Ascending aorta (tissue), 2 donors: ENCODE results near the gene CEP57L1. TPM values are rescaled to one million over a fixed set of nuclear protein-coding genes. Genes with fewer than 3 reads are reported as not detected.
"Not testable (repeated sequence)": the region's sequence is repeated elsewhere in the genome, so short reads cannot be mapped to it uniquely, and the experiment has no call there.

Experiments used
- DNase-seq, 2 donors: peaks; one replicate each; pipeline ENCODE4 v3.0.0-alpha.2; 2019; ENCODE audit warnings: low spot score in 2 of 2
- H3K27ac ChIP-seq, 2 donors: fragments of 200-600 bp; sonication (generic); one replicate each; pipeline ENCODE4 v1.5.1; 2016 to 2017; ENCODE audit warnings: mild to moderate bottlenecking in 1 of 2
- H3K27me3 ChIP-seq: fragments of 200-600 bp; sonication (generic); one replicate; pipeline ENCODE4 v1.5.1; 2017
- H3K36me3 ChIP-seq, 2 donors: fragments of 200-600 bp; sonication (generic); one replicate each; pipeline ENCODE4 v1.5.1; 2016
- H3K4me1 ChIP-seq, 2 donors: fragments of 200-600 bp; sonication (generic); one replicate each; pipeline ENCODE4 v1.5.1; 2016 to 2017; ENCODE audit warnings: mild to moderate bottlenecking in 1 of 2
- H3K4me3 ChIP-seq, 2 donors: fragments of 200-600 bp; sonication (generic); one replicate each; pipeline ENCODE4 v1.5.1; 2016 to 2017; ENCODE audit warnings: mild to moderate bottlenecking in 1 of 2
- H3K9me3 ChIP-seq, 2 donors: fragments of 200-600 bp; sonication (generic); one replicate each; pipeline ENCODE4 v1.5.1; 2016
- CTCF ChIP-seq, 3 experiments: fragments of 200-600 bp in 2 of 3; fragments of 450-650 bp in 1 of 3; sonication (generic) in 2 of 3; IDR thresholded peaks; one replicate each; pipeline ENCODE4 v1.5.1; 2016 to 2019; ENCODE audit warnings: antibody characterized with exemption in 3 of 3, mild to moderate bottlenecking in 1 of 3, moderate library complexity in 1 of 3
- intact Hi-C: fragments of 100-400 bp; cut with DNase I; formaldehyde crosslinking; loops from one replicate; pipeline ENCODE4 v1.15.1; 2023
- total RNA-seq: library from RNA; depleted of rRNA; stranded (reverse); fragments of >200 nt; gene quantifications from one replicate; pipeline ENCODE4 v1.1.0, GENCODE V29; 2016

CEP57L1 gene
- total RNA-seq, 1 donor from 2014 or later = 1.1 TPM

- Histone ChIP-seq H3K4me3 (no peak overlapping the region), H3K4me1 (no peaks in the 10 kb centered on the region), H3K36me3 (peaks cover 6 to 18% of the 10 kb centered on the region in 2 donors), H3K27me3 (no peaks in the 10 kb centered on the region), H3K9me3 (no peaks in the 10 kb centered on the region), H3K27ac (no peak overlapping the region)
- TF ChIP-seq CTCF (IDR thresholded peaks at IDR 0.05) = no peak
- intact Hi-C loops = no loop called here
- no peak for DNase-seq
These were observed 43.8 kb downstream of the CEP57L1 start for GRCh38 chr6:109139109-109139508.

- H3K4me1 ChIP-seq, DNase-seq, H3K27me3 ChIP-seq, H3K9me3 ChIP-seq, H3K4me3 ChIP-seq, H3K27ac ChIP-seq, intact Hi-C loops: not testable (repeated sequence)
- H3K36me3 ChIP-seq = peaks cover 6 to 18% of the 10 kb centered on the region in 2 donors
These were observed 46.8 kb downstream of the CEP57L1 start for GRCh38 chr6:109142067-109142466.

GRCh38 chr6:109143191-109143590, 47.9 kb downstream of the CEP57L1 start:
- TF ChIP-seq CTCF (IDR thresholded peaks at IDR 0.05) = no peak
- Histone ChIP-seq H3K4me1 (no peaks in the 10 kb centered on the region), H3K27ac (no peak overlapping the region), H3K36me3 (peaks cover 6 to 18% of the 10 kb centered on the region in 2 donors), H3K9me3 (no peaks in the 10 kb centered on the region), H3K4me3 (no peak overlapping the region), H3K27me3 (no peaks in the 10 kb centered on the region)
- DNase-seq = no peak
- intact Hi-C loops = no loop called here

GRCh38 chr6:109148251-109148650, 52.9 kb downstream of the CEP57L1 start:
- H3K36me3 ChIP-seq = peaks cover 3 to 13% of the 10 kb centered on the region in 2 donors
- DNase-seq, H3K9me3 ChIP-seq, intact Hi-C loops, H3K27ac ChIP-seq, H3K27me3 ChIP-seq, H3K4me1 ChIP-seq, H3K4me3 ChIP-seq: not testable (repeated sequence)

- H3K4me1 ChIP-seq, H3K9me3 ChIP-seq, intact Hi-C loops, DNase-seq, H3K27me3 ChIP-seq, H3K27ac ChIP-seq, H3K4me3 ChIP-seq: not testable (repeated sequence)
- H3K36me3 ChIP-seq = peaks cover 3 to 13% of the 10 kb centered on the region in 2 donors
These were observed 53.4 kb downstream of the CEP57L1 start for GRCh38 chr6:109148716-109149115.

GRCh38 chr6:109153752-109154151, 58.4 kb downstream of the CEP57L1 start:
- Histone ChIP-seq H3K4me1 (no peaks in the 10 kb centered on the region), H3K4me3 (no peak overlapping the region), H3K9me3 (peaks cover 0 to 6% of the 10 kb centered on the region in 2 donors), H3K27me3 (no peaks in the 10 kb centered on the region), H3K36me3 (peaks cover 5 to 30% of the 10 kb centered on the region in 2 donors), H3K27ac (no peak overlapping the region)
- no peak for TF ChIP-seq CTCF (IDR thresholded peaks at IDR 0.05)
- intact Hi-C loops = no loop called here
- DNase-seq = no peak

GRCh38 chr6:109164331-109164730, 69.0 kb downstream of the CEP57L1 start:
- Histone ChIP-seq H3K4me3 (no peak overlapping the region), H3K36me3 (peaks cover 0 to 20% of the 10 kb centered on the region in 2 donors), H3K27ac (no peak overlapping the region), H3K9me3 (no peaks in the 10 kb centered on the region), H3K4me1 (no peaks in the 10 kb centered on the region), H3K27me3 (no peaks in the 10 kb centered on the region)
- TF ChIP-seq CTCF (IDR thresholded peaks at IDR 0.05) = no peak
- intact Hi-C loops = no loop called here
- DNase-seq = no peak
